ENCODE data around the gene TMOD4. TPM values are rescaled to one million over a fixed set of nuclear protein-coding genes. Genes with fewer than 3 reads are reported as not detected.
"Not testable (repeated sequence)": the region's sequence is repeated elsewhere in the genome, so short reads cannot be mapped to it uniquely, and the experiment has no call there.

TMOD4 gene
- 1 to 10 TPM; 1.2 to 4.1 TPM for total RNA-seq

DNA sequence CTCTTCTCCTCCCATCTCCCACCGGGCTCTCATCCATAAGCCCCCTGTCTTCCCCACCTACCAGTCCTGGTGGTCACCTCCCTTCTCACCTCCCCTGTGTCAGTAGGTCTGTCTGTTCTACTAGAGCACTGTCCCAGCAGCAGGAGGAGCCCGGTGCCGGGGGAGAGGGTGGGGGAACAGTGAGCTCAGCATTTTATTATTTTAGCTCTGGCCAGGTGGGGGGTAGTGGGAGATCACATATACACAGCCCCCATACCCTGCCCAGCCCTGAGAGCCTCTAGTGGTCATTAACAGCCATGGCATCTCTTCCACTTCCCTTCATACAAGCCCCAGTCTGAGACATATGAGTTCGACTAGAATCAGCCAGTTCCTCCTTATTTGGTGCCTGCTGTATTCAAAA is at the start of gene TMOD4:
TMOD4 (minus strand) TSS at position 119 of the 400 bp plus-strand sequence. CDS start 1,106 bp downstream, outside the sequence.
- POLR2A ChIA-PET, result interaction anchor here (3.5 kb wide), 1 partner anchor 13 kb away, joined by 13 read pairs; the partner anchor contains the start of gene VPS72
- no peaks in the 10 kb centered on the region for H3K9me3 Mint-ChIP-seq
- H3K4me1 Mint-ChIP-seq, result no peaks in the 10 kb centered on the region
- H3K36me3 Mint-ChIP-seq, result peaks cover 25% of the 10 kb centered on the region
- DNase-seq (no peak), ATAC-seq (ENCODE audit: low read depth) (peak; percentile 71)
- H3K27ac Mint-ChIP-seq, result no peak within 1 kb of the TSS
- no peaks in the 10 kb centered on the region for H3K27me3 Mint-ChIP-seq
- no peak within 1 kb of the TSS for H3K4me3 Mint-ChIP-seq

DNA sequence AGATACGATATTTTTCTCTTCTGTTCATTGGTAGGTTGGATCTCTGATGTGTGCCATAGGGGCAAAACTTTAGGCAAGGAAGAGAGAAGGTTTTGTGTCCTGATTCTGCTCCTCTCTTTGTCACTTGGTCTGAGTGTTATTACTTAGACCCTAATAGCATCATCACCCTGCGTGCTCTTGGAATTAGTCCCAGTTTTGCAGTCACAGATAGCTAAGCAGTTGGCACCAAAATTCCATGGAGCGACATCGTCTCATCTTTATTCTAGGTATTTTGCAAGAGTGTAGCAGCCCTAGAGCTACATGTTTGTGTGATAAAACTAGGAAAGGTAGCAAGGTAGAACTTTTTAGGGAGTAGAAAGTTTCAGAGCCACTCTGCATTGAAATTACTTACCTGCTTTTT is 46.3 kb upstream of the TMOD4 start:
- H3K27me3 Mint-ChIP-seq, result no peaks in the 10 kb centered on the region
- no peak overlapping the region for H3K4me3 Mint-ChIP-seq
- no peaks in the 10 kb centered on the region for H3K9me3 Mint-ChIP-seq
- H3K4me1 Mint-ChIP-seq, result peaks cover 4% of the 10 kb centered on the region
- POLR2A ChIA-PET, result no interaction called here
- DNase-seq (no peak), ATAC-seq (ENCODE audit: low read depth) (no peak)
- H3K36me3 Mint-ChIP-seq, result peaks cover 15% of the 10 kb centered on the region
- no peak overlapping the region for H3K27ac Mint-ChIP-seq

DNA sequence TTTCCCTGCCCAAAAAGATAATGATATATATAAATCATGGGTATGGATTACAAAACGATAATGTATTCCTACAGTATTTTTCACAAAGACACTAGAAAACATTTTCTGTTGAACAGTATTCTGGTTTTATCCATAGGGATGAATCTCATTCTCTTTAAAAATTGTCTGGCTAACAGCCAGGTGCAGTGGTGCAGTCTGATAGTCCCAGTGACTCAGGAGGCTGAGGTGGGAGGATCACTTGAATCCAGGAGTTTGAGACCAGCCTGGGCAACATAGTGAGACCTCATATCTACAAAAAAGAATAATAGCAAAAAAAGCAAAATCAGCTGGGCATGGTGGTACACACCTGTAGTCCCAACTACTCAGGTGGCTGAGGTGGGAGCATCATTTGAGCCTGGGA is 45.8 kb upstream of the TMOD4 start:
- DNase-seq (no peak), ATAC-seq (ENCODE audit: low read depth) (no peak)
- Mint-ChIP-seq H3K4me3 (no peak overlapping the region), H3K27ac (no peak overlapping the region), H3K27me3 (no peaks in the 10 kb centered on the region), H3K4me1 (peaks cover 5% of the 10 kb centered on the region), H3K36me3 (peaks cover 15% of the 10 kb centered on the region), H3K9me3 (no peaks in the 10 kb centered on the region)
- POLR2A ChIA-PET, result no interaction called here

DNA sequence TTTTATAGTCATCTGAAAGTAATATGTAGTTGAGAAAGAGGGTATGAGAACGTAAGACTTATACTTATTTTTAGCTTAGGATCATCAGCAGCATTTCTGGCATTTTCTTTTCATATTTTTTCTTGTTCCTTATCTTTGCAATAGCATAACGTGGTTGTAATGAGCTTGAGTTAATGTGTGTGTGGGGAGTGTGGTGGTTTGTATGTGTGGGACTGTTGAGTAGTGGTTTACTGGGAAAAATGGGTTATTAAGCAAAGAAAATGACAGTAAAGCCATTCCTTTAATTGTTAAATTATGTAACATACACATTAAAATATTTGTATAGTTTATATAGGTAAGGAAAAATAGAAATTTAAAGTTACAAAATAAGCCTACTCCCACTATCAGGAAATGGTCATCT is 37.8 kb upstream of the TMOD4 start:
- no peak for ATAC-seq (ENCODE audit: low read depth)
- POLR2A ChIA-PET, result no interaction called here
- H3K36me3 Mint-ChIP-seq, result peaks cover 11% of the 10 kb centered on the region

DNA sequence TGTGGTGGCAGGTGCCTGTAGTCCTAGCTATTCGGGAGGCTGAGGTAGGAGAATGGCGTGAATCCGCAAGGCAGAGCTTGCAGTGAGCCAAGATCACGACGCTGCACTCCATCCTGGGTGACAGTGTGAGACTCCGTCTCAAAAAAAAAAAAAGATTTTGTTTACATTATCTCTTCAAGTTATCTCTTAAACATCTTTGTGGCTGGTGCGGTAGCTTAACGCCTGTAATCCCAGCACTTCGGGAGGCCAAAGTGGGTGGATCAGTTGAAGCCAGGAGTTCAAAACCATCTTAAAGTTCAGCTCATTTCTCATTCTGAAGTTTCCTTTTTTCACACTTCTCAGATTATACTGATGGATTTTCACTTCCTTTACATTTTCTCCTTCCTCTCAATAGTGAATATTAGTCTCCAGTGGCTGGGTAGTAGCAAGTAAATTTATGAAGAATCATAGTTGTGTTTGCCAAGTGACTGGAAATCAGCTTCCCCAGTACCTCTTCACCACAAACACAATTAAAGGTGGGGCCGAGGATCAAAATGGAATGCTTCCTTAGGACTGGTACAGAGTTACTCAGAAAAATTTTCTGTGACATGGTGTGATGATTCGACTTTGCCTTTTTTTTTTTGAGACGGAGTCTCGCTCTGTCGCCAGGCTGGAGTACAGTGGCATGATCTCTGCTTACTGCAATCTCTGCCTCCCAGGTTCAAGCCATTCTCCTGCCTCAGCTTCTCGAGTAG is 36.4 kb upstream of the TMOD4 start:
- POLR2A ChIA-PET, result interaction anchor here (0.7 kb wide), 1 partner anchor 69 kb away, joined by 4 read pairs; no protein-coding TSS in a partner anchor
- Mint-ChIP-seq H3K4me3 (peak overlapping the region; percentile 41), H3K9me3 (no peaks in the 10 kb centered on the region), H3K27me3 (no peaks in the 10 kb centered on the region), H3K4me1 (peaks cover 19% of the 10 kb centered on the region), H3K27ac (peak overlapping the region; percentile 80), H3K36me3 (peaks cover 14% of the 10 kb centered on the region)
- ATAC-seq (ENCODE audit: low read depth) (peak; percentile 22), DNase-seq (no peak)

More for the DNA sequence above, 37.8 kb upstream of the TMOD4 start:
- no peak for DNase-seq
- Mint-ChIP-seq H3K4me1 (peaks cover 21% of the 10 kb centered on the region), H3K9me3 (no peaks in the 10 kb centered on the region), H3K4me3 (no peak overlapping the region), H3K27me3 (no peaks in the 10 kb centered on the region), H3K27ac (no peak overlapping the region)

DNA sequence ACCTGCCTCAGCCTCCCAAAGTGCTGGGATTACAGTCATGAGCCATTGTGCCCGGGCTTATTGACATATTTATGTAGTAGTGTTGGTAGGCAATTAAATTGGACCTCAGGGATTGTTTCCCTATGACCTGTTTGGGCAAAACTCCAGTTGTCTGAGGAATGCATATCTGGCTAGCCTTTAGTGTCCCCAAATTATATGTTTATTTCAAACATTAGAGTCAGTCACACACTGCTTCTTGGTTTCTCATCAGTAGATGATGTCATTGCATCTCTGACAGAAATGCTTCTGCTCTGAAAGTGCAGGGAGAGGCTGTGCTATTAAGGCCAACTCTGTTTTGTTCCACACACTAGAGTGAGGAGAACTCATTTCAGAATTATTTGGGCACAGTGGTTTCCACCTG is 35.0 kb upstream of the TMOD4 start:
- H3K9me3 Mint-ChIP-seq, result no peaks in the 10 kb centered on the region
- ATAC-seq (ENCODE audit: low read depth), result no peak
- peaks cover 17% of the 10 kb centered on the region for H3K36me3 Mint-ChIP-seq
- POLR2A ChIA-PET, result no interaction called here
- H3K4me1 Mint-ChIP-seq, result peaks cover 20% of the 10 kb centered on the region
- no peak for DNase-seq
- no peak overlapping the region for H3K27ac Mint-ChIP-seq
- H3K4me3 Mint-ChIP-seq, result no peak overlapping the region
- H3K27me3 Mint-ChIP-seq, result no peaks in the 10 kb centered on the region

DNA sequence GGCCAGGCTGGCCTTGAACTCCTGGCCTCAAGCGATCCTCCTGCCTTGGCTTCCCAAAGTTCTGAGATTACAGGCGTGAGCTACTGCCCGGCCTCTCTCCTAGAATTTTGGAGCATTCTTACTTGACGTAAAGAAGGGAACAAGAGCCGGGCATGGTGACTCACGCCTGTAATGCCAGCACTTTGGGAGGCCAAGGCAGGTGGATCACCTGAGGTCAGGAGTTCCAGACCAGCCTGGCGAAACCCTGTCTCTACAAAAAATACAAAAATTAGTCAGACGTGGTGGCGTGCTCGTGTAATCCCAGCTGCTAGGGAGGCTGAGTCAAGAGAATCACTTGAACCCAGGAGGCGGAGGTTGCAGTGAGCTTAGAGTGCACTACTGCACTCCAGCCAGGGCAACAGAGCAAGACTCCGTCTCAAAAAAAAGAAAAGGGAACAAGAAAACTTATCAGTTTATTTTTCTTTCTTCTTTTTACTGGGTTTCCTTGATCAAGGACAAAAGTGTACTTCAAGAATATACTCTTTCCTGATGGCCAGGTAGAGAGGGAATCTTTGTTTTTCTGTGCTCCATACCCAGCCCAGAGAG is 29.7 kb upstream of the TMOD4 start:
- not testable (repeated sequence) for H3K27me3 Mint-ChIP-seq; DNase-seq; H3K4me3 Mint-ChIP-seq; H3K27ac Mint-ChIP-seq; H3K9me3 Mint-ChIP-seq; ATAC-seq (ENCODE audit: low read depth)
- peaks cover 11% of the 10 kb centered on the region for H3K36me3 Mint-ChIP-seq
- POLR2A ChIA-PET, result interaction anchor here (0.6 kb wide), 1 partner anchor 121 kb away, joined by 4 read pairs; no protein-coding TSS in a partner anchor
- H3K4me1 Mint-ChIP-seq, result peaks cover 13% of the 10 kb centered on the region

DNA sequence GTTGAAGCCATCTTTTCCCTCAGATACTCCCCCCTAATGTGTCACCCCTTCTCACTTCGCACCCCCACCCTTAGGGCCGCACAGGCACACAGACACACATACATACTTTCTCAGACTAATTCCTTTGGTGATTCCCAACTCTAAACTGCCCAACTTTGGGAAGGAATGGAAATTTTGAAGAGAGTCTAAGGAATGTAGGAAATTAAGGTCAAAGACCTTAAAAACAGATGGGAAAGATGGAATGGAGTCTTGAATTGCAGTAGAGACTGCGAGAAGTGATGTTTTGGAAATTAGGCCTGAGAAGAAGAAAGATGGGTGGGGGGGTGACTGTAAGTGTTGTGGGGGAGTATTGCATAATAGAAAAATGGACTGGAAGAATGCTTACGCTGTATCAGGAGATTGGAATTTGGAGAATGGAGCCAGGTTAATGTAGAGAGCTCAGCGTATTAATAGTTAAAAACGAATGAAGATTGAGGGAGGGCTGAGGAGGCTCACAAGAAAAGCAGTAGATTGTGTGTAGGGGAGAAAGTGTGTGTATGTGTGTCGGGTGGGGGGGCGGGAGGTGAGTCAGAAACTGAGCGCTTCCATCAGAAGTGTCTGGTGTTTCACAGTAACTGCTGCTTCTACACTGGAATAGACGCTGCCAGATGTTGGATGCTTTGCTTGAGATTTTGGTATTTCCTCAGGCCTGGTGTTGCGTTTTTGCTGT is 24.2 kb upstream of the TMOD4 start:
- ATAC-seq (ENCODE audit: low read depth) (no peak), DNase-seq (no peak)
- H3K9me3 Mint-ChIP-seq, result no peaks in the 10 kb centered on the region
- peaks cover 9% of the 10 kb centered on the region for H3K36me3 Mint-ChIP-seq
- H3K27ac Mint-ChIP-seq, result peak overlapping the region; percentile 95
- H3K4me1 Mint-ChIP-seq, result peaks cover 32% of the 10 kb centered on the region
- POLR2A ChIA-PET, result interaction anchor here (0.7 to 2.2 kb wide), 3 partner anchors 10 to 69 kb away, joined by 3 to 23 read pairs (median 8); partner anchors contain the start of gene VPS72
- H3K4me3 Mint-ChIP-seq, result peak overlapping the region; percentile 98
- H3K27me3 Mint-ChIP-seq, result peaks cover 3% of the 10 kb centered on the region

DNA sequence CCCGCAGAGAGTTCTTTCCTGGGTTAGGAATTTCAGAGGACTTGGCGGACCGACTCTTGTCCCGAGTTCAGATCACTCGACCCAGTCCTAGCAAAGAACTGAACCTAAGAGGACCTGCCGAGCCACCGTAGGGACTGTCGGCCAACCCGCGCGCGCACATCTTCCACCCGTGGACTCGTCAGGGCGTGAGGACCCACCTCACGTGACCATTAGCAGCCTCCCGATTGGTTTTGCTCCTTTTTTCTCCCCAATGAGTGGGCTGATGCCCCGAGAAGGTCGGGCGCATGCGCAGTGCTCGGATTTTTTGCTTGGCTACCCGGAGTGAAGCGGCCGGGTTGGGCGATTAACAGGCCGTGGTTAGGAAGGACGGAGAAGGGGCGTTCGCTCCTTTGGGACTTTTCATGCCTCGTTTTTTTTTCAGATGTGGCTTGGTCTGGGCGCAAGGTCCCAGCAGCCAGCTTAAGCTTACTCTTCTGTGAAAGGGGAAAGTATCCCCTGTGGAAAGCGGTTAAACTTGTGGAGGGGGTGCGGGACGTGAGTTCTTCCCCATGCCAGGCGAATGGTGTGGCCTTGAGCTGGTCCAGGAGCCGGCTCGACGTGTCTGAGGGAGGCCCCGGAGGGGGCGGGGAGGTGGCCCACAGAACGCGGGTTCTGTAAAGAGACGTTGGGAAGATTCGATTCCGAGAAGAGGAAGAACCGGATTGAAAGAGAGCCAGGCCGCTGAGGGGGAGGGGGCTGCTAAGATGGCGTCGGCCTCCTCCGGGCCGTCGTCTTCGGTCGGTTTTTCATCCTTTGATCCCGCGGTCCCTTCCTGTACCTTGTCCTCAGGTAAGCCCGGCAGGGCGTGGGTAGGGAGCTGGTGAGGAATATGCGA is 22.7 kb upstream of the TMOD4 start, which contains the start of gene PIP5K1A:
PIP5K1A (plus strand) TSS at position 299 of the 874 bp plus-strand sequence; CDS start at position 744, 445 bp downstream.
- ATAC-seq (ENCODE audit: low read depth) (peak; percentile 95), DNase-seq (peak; percentile 98)
- Mint-ChIP-seq H3K36me3 (peaks cover 9% of the 10 kb centered on the region), H3K27ac (peak within 1 kb of the TSS; percentile 95), H3K9me3 (no peaks in the 10 kb centered on the region), H3K27me3 (peaks cover 9% of the 10 kb centered on the region), H3K4me3 (peak within 1 kb of the TSS; percentile 98), H3K4me1 (peaks cover 32% of the 10 kb centered on the region)
- POLR2A ChIA-PET, result interaction anchor here (0.9 to 1.7 kb wide), 7 partner anchors 9 to 935 kb away, joined by 3 to 23 read pairs (median 4); partner anchors contain the start of genes PSMD4, VPS72 and ZNF687

DNA sequence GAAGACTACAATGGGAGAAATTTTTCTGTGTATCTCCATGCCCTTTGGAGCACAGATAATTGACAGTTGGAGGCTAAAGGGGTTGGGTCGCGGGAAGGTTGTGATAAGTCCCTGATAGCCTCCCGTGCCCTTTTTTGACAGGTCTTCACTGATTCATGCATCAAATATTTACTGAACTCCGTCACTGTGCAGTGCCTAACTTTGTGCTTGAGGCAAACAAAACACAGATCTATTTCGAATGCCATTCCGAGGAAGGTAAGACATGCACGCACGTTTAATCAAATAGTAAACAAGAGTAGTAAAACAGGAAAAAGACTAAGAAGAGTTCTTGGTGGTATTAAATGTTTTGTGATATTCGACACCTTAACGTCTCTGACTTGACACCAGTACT is 22.1 kb upstream of the TMOD4 start:
- Mint-ChIP-seq H3K27me3 (peaks cover 16% of the 10 kb centered on the region), H3K4me1 (peaks cover 32% of the 10 kb centered on the region), H3K27ac (peak overlapping the region; percentile 95), H3K36me3 (peaks cover 9% of the 10 kb centered on the region), H3K4me3 (peak overlapping the region; percentile 98), H3K9me3 (no peaks in the 10 kb centered on the region)
- no peak for DNase-seq
- ATAC-seq (ENCODE audit: low read depth), result no peak
- POLR2A ChIA-PET, result interaction anchor here (1.1 kb wide), 1 partner anchor 84 kb away, joined by 5 read pairs; the partner anchor contains the start of gene ZNF687

DNA sequence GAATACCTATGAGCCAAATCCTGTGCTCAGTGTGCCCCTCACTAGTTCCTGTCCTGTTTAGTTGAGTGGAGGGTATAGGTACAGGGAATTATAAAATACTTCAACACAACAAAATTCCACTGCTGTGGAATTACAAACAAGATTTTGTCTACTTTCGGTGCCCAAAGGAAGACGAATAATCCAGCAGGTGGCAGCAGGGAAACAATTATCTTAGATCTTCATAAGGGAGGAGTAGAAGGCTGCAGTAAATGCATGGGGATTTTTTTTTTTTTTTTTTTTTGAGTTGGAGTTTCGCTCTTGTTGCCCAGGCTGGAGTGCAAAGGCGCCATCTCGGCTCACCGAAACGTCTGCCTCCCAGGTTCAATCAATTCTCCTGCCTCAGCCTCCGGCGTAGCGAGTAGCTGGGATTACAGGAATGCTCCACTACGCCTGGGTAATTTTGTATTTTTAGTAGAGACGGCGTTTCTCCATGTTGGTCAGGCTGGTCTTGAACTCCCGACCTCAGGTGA is 20.6 kb upstream of the TMOD4 start:
- peak; percentile 26 for ATAC-seq (ENCODE audit: low read depth)
- H3K36me3 Mint-ChIP-seq, result peaks cover 9% of the 10 kb centered on the region

DNA sequence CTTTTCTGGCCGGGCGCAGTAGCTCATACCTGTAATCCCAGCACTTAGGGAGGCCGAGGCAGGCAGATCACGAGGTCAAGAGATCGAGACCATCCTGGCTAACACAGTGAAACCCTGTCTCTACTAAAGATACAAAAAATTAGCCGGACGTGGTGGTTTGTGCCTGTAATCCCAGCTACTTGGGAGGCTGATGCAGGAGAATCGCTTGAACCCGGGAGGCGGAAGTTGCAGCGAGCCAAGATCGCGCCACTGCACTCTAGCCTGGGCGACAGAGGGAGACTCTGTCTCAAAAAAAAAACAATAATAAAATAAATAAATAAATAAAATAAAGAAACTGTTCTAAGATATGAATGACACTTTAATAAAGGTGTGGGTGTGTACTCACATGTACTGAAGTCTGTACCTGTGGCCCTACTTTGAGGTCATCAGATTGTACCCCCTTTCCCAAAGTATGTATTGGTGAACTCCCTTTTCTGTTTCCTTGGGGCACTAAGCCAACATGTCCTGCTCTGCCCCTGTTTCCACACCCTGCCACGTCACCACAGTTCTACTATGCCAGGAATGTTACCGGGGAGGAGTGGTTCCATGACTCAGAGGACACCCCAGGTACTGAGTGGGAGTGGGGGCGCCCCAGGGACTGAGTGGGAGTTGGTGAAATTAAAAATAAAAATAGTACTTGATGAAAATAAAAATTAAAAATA is 19.3 kb upstream of the TMOD4 start:
- H3K4me3 Mint-ChIP-seq; H3K9me3 Mint-ChIP-seq; DNase-seq; H3K36me3 Mint-ChIP-seq; ATAC-seq (ENCODE audit: low read depth); H3K27ac Mint-ChIP-seq: not testable (repeated sequence)
- POLR2A ChIA-PET, result interaction anchor here (0.5 to 0.6 kb wide), 3 partner anchors 22 to 988 kb away, joined by 3 to 4 read pairs (median 3); no protein-coding TSS in a partner anchor
- H3K27me3 Mint-ChIP-seq, result peaks cover 20% of the 10 kb centered on the region
- H3K4me1 Mint-ChIP-seq, result peaks cover 23% of the 10 kb centered on the region

More for the DNA sequence above, 20.6 kb upstream of the TMOD4 start:
- POLR2A ChIA-PET, result interaction anchor here (0.7 to 1.4 kb wide), 4 partner anchors 8 to 179 kb away, joined by 3 to 9 read pairs (median 4); partner anchors contain the start of gene PSMD4
- Mint-ChIP-seq H3K9me3 (no peaks in the 10 kb centered on the region), H3K4me1 (peaks cover 25% of the 10 kb centered on the region), H3K4me3 (peak overlapping the region; percentile 52), H3K27me3 (peaks cover 20% of the 10 kb centered on the region), H3K27ac (peak overlapping the region; percentile 1)
- peak; percentile 42 for DNase-seq
